Measurements from ENCODE around the gene FIG4. TPM values are rescaled to one million over a fixed set of nuclear protein-coding genes. Genes with fewer than 3 reads are reported as not detected.
"Not testable (repeated sequence)": the region's sequence is repeated elsewhere in the genome, so short reads cannot be mapped to it uniquely, and the experiment has no call there.

FIG4 gene
- total RNA-seq, 1 experiment from 2014 or later, result 14.8 TPM

DNA sequence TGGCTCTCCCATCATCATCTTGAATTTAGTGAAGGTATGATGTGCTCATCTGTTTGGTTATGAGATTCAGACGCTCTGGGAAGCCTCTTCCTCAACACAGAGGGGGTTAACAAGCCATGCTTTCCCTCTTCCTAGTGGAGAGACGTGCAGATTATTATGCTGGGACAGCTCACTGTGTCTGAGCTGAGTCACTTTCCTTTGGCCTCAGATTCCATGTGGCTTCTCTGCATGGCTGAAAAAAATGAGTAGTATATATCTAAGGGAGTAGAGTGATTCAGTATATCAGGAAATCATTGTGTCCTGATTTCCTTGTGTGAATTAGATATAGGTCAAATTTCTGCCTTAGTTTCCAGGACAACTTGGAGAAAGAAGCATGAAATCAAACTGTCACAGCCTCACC is 52.6 kb downstream of the FIG4 start:
- H3K9me3 ChIP-seq (ENCODE audit: low read length), result no peaks in the 10 kb centered on the region
- no peaks in the 10 kb centered on the region for H3K9me2 ChIP-seq (replicated peaks; ENCODE audit: insufficient read depth, low read length)
- no peaks in the 10 kb centered on the region for H4K20me1 ChIP-seq (ENCODE audit: insufficient read depth, low read depth, low read length)
- H3K4me2 ChIP-seq (ENCODE audit: low read depth, low read length, poor library complexity, severe bottlenecking), result peak overlapping the region; percentile 33
- no peak overlapping the region for H3K4me3 ChIP-seq (ENCODE audit: low read length)
- peaks cover 13% of the 10 kb centered on the region for H3K4me1 ChIP-seq (ENCODE audit: low read length)
- no peaks in the 10 kb centered on the region for H3K27me3 ChIP-seq (ENCODE audit: low read length)
- peak overlapping the region; percentile 57; the same call in 1 of the 2 replicates for H3K27ac ChIP-seq (ENCODE audit: low read length)
- no peaks in the 10 kb centered on the region for H3K79me2 ChIP-seq (ENCODE audit: low read length)
- DNase-seq, result no peak
- no peak overlapping the region for H3K9ac ChIP-seq (ENCODE audit: low read length)
- no peak overlapping the region for H2AFZ ChIP-seq (ENCODE audit: low read length)
- no peaks in the 10 kb centered on the region for H3K36me3 ChIP-seq (ENCODE audit: insufficient read depth, low read length)

- H2AFZ ChIP-seq (ENCODE audit: low read length); H3K9me2 ChIP-seq (replicated peaks; ENCODE audit: insufficient read depth, low read length); H3K27me3 ChIP-seq (ENCODE audit: low read length); H4K20me1 ChIP-seq (ENCODE audit: insufficient read depth, low read depth, low read length); H3K9ac ChIP-seq (ENCODE audit: low read length); H3K9me3 ChIP-seq (ENCODE audit: low read length); H3K36me3 ChIP-seq (ENCODE audit: insufficient read depth, low read length); H3K4me2 ChIP-seq (ENCODE audit: low read depth, low read length, poor library complexity, severe bottlenecking); DNase-seq; H3K27ac ChIP-seq (ENCODE audit: low read length); H3K4me3 ChIP-seq (ENCODE audit: low read length); H3K79me2 ChIP-seq (ENCODE audit: low read length): not testable (repeated sequence)
- peaks cover 13% of the 10 kb centered on the region for H3K4me1 ChIP-seq (ENCODE audit: low read length)
Measured at GRCh38 chr6:109744779-109745178, 53.7 kb downstream of the FIG4 start.

DNA sequence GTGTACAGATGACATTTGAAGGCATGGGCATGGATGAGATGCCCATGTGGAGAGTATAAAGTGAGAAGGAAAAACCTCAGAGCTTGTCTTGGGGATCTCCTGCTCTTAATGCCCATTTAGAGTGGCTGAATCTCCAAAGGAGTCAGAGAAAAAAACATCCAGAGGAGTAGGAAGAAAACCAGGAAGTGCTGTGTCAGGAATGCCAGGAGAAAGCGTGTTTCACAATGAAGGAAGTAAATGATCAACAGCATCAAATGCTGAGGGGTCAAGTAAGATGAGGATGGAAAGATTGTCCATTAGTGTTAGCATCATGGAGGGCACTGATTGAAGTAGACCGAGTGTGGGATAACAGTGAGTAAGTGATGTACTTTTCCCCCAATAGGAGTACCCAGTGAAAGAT is 56.1 kb downstream of the FIG4 start:
- peaks cover 13% of the 10 kb centered on the region for H3K4me1 ChIP-seq (ENCODE audit: low read length)
- no peak overlapping the region for H3K27ac ChIP-seq (ENCODE audit: low read length)
- no peaks in the 10 kb centered on the region for H3K36me3 ChIP-seq (ENCODE audit: insufficient read depth, low read length)
- no peak overlapping the region for H3K4me3 ChIP-seq (ENCODE audit: low read length)
- H3K4me2 ChIP-seq (ENCODE audit: low read depth, low read length, poor library complexity, severe bottlenecking), result no peak overlapping the region
- no peaks in the 10 kb centered on the region for H4K20me1 ChIP-seq (ENCODE audit: insufficient read depth, low read depth, low read length)
- H3K79me2 ChIP-seq (ENCODE audit: low read length), result no peaks in the 10 kb centered on the region
- DNase-seq, result no peak
- no peak overlapping the region for H3K9ac ChIP-seq (ENCODE audit: low read length)
- H2AFZ ChIP-seq (ENCODE audit: low read length), result no peak overlapping the region
- no peaks in the 10 kb centered on the region for H3K9me3 ChIP-seq (ENCODE audit: low read length)
- H3K27me3 ChIP-seq (ENCODE audit: low read length), result no peaks in the 10 kb centered on the region
- no peaks in the 10 kb centered on the region for H3K9me2 ChIP-seq (replicated peaks; ENCODE audit: insufficient read depth, low read length)

- peak overlapping the region; percentile 23 for H3K4me2 ChIP-seq (ENCODE audit: low read depth, low read length, poor library complexity, severe bottlenecking)
- H3K9me3 ChIP-seq (ENCODE audit: low read length), result no peaks in the 10 kb centered on the region
- H3K79me2 ChIP-seq (ENCODE audit: low read length), result no peaks in the 10 kb centered on the region
- H2AFZ ChIP-seq (ENCODE audit: low read length), result peak overlapping the region; percentile 39; the same call in 1 of the 2 replicates
- no peaks in the 10 kb centered on the region for H3K9me2 ChIP-seq (replicated peaks; ENCODE audit: insufficient read depth, low read length)
- no peaks in the 10 kb centered on the region for H4K20me1 ChIP-seq (ENCODE audit: insufficient read depth, low read depth, low read length)
- no peaks in the 10 kb centered on the region for H3K36me3 ChIP-seq (ENCODE audit: insufficient read depth, low read length)
- peaks cover 16% of the 10 kb centered on the region for H3K4me1 ChIP-seq (ENCODE audit: low read length)
- no peak overlapping the region for H3K4me3 ChIP-seq (ENCODE audit: low read length)
- H3K27ac ChIP-seq (ENCODE audit: low read length), result peak overlapping the region; percentile 57
- no peak for DNase-seq
- H3K9ac ChIP-seq (ENCODE audit: low read length), result 0 out of 2 replicates have a peak overlapping the region, but pooled peaks have one; percentile 22
- no peaks in the 10 kb centered on the region for H3K27me3 ChIP-seq (ENCODE audit: low read length)
Measured at GRCh38 chr6:109759098-109759955, 68.2 kb downstream of the FIG4 start.

- no peaks in the 10 kb centered on the region for H3K79me2 ChIP-seq (ENCODE audit: low read length)
- no peak overlapping the region for H3K4me2 ChIP-seq (ENCODE audit: low read depth, low read length, poor library complexity, severe bottlenecking)
- H3K9me2 ChIP-seq (replicated peaks; ENCODE audit: insufficient read depth, low read length), result no peaks in the 10 kb centered on the region
- no peak for DNase-seq
- H2AFZ ChIP-seq (ENCODE audit: low read length), result no peak overlapping the region
- peak overlapping the region; percentile 57 for H3K27ac ChIP-seq (ENCODE audit: low read length)
- no peaks in the 10 kb centered on the region for H4K20me1 ChIP-seq (ENCODE audit: insufficient read depth, low read depth, low read length)
- H3K36me3 ChIP-seq (ENCODE audit: insufficient read depth, low read length), result no peaks in the 10 kb centered on the region
- H3K9me3 ChIP-seq (ENCODE audit: low read length), result no peaks in the 10 kb centered on the region
- H3K27me3 ChIP-seq (ENCODE audit: low read length), result no peaks in the 10 kb centered on the region
- peaks cover 16% of the 10 kb centered on the region for H3K4me1 ChIP-seq (ENCODE audit: low read length)
- H3K9ac ChIP-seq (ENCODE audit: low read length), result no peak overlapping the region
- no peak overlapping the region for H3K4me3 ChIP-seq (ENCODE audit: low read length)
Measured at GRCh38 chr6:109760208-109760607, 69.1 kb downstream of the FIG4 start.

DNA sequence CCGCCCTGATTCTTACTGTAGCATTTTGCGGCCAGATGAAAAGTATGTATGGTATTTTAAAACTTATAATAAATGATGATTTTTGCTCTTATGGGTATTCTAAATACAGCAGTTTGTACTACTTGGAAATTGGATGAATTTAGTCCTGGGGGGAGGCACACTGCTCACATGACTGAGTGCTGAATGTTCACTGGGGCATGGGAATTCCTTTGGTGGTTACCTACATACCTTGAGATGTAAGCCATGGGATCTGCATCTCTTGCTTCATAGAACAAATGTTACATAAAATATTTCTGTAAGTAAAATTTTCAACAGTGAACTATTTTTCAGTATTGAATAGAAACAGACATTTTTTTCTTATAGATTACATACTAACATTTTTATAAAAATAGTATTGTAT is 71.1 kb downstream of the FIG4 start:
- Histone ChIP-seq H3K9ac (ENCODE audit: low read length) (no peak overlapping the region), H4K20me1 (ENCODE audit: insufficient read depth, low read depth, low read length) (no peaks in the 10 kb centered on the region), H3K9me3 (ENCODE audit: low read length) (no peaks in the 10 kb centered on the region), H3K79me2 (ENCODE audit: low read length) (no peaks in the 10 kb centered on the region), H3K4me2 (ENCODE audit: low read depth, low read length, poor library complexity, severe bottlenecking) (no peak overlapping the region), H3K4me3 (ENCODE audit: low read length) (no peak overlapping the region), H3K4me1 (ENCODE audit: low read length) (peaks cover 16% of the 10 kb centered on the region), H3K9me2 (replicated peaks; ENCODE audit: insufficient read depth, low read length) (no peaks in the 10 kb centered on the region), H2AFZ (ENCODE audit: low read length) (no peak overlapping the region), H3K27me3 (ENCODE audit: low read length) (no peaks in the 10 kb centered on the region), H3K27ac (ENCODE audit: low read length) (no peak overlapping the region), H3K36me3 (ENCODE audit: insufficient read depth, low read length) (no peaks in the 10 kb centered on the region)
- peak; percentile 21 for DNase-seq

DNA sequence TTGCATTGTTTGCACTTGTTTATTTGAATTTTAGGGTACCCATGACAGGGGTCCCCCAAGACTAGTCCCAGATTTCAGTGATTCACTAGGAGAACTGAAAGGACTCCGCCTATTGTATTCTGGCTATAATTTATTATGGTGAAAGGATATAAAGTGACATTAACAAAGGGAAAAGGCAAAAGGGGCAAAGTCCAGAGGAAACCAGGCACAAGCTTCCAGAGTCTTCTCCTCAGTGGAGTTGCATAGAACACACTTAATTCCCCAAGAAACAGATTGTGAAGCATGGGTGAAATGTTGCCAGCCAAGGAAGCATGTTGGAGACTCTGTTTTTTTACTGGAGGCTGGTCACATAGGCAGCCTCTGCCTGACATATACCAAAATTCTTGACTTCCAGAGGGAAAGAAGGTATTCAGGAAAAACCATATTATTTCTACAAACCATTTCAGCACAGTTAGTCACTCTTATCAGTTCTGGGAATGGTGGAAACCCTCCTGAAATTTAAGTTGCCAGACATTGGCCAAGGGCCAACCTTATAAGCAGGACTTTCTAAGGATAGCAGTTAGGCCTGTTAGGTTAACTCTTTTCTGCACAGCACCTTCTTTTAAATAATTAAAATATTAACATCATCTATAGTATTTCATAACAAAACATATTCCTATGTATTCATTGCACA is 71.8 kb downstream of the FIG4 start:
- Histone ChIP-seq H3K9me2 (replicated peaks; ENCODE audit: insufficient read depth, low read length) (no peaks in the 10 kb centered on the region), H3K4me3 (ENCODE audit: low read length) (no peak overlapping the region), H3K27ac (ENCODE audit: low read length) (no peak overlapping the region)

DNA sequence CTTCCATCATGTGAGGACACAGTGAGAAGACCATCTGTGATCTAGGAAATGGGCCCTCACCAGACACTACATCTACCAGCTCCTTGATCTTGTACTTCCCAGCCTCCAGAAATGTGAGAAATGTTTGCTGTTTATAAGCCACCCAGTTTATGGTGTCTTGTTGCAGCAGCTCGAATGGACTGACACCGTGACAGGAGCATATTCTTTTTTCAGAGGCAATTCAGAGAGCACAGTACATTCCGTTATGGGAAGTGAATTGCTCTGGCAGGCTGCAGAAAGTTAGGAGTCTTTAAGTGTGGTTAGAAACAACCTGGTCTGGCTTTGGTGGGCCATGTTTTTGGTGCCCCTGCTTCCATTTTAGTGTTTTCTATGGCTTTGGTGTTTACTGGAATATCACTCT is 75.1 kb downstream of the FIG4 start:
- Histone ChIP-seq H3K27me3 (ENCODE audit: low read length) (no peaks in the 10 kb centered on the region), H3K36me3 (ENCODE audit: insufficient read depth, low read length) (no peaks in the 10 kb centered on the region), H3K79me2 (ENCODE audit: low read length) (no peaks in the 10 kb centered on the region), H3K27ac (ENCODE audit: low read length) (no peak overlapping the region), H3K4me1 (ENCODE audit: low read length) (peaks cover 33% of the 10 kb centered on the region), H3K9me2 (replicated peaks; ENCODE audit: insufficient read depth, low read length) (no peaks in the 10 kb centered on the region), H3K4me2 (ENCODE audit: low read depth, low read length, poor library complexity, severe bottlenecking) (no peak overlapping the region), H3K4me3 (ENCODE audit: low read length) (no peak overlapping the region), H4K20me1 (ENCODE audit: insufficient read depth, low read depth, low read length) (no peaks in the 10 kb centered on the region), H2AFZ (ENCODE audit: low read length) (no peak overlapping the region), H3K9ac (ENCODE audit: low read length) (no peak overlapping the region), H3K9me3 (ENCODE audit: low read length) (no peaks in the 10 kb centered on the region)
- no peak for DNase-seq

More for the DNA sequence above, 71.8 kb downstream of the FIG4 start:
- no peaks in the 10 kb centered on the region for H3K36me3 ChIP-seq (ENCODE audit: insufficient read depth, low read length)
- no peak overlapping the region for H3K9ac ChIP-seq (ENCODE audit: low read length)
- H3K4me2 ChIP-seq (ENCODE audit: low read depth, low read length, poor library complexity, severe bottlenecking), result no peak overlapping the region
- H3K27me3 ChIP-seq (ENCODE audit: low read length), result no peaks in the 10 kb centered on the region
- H3K4me1 ChIP-seq (ENCODE audit: low read length), result peaks cover 16% of the 10 kb centered on the region
- H3K9me3 ChIP-seq (ENCODE audit: low read length), result no peaks in the 10 kb centered on the region
- H4K20me1 ChIP-seq (ENCODE audit: insufficient read depth, low read depth, low read length), result no peaks in the 10 kb centered on the region
- no peak for DNase-seq
- no peak overlapping the region for H2AFZ ChIP-seq (ENCODE audit: low read length)
- H3K79me2 ChIP-seq (ENCODE audit: low read length), result no peaks in the 10 kb centered on the region

All from Karpas-422 (cell line).